Skeletal muscle cell (primary cell): Measurements from ENCODE around the gene LTB.
"Not testable (repeated sequence)": the region's sequence is repeated elsewhere in the genome, so short reads cannot be mapped to it uniquely, and the experiment has no call there.

Experiments used
- DNase-seq: peaks from one replicate; pipeline ENCODE4 v3.0.0-alpha.2; 2010; ENCODE audit warnings: low read depth
- H3K4me3 ChIP-seq: 2 replicates; pipeline ENCODE4 v1.5.1; 2011; ENCODE audit warnings: low read depth, mild to moderate bottlenecking, control low read depth, low read length, moderate library complexity

Gene LTB

DNA sequence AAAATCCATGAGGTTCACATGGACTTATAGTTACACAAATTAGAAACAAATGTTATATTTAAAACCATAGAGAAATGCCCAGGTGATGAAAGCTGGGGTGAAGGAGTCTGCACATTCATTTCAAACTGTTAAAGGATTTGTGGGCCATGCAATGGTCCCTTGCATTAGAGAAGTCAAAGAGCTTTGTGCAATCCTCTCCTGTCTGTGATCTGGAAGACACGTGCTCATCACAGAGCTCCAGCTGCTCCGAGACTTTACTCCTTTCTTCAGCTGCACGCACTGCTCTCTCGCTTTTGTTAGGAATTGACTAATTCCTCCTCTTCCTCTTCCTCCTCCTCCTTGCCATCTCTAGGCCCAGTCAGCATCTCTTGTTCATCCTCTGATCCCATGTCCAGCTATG is 28.7 kb upstream of the LTB start:
- no peak for DNase-seq
- H3K4me3 ChIP-seq = no peak overlapping the region

GRCh38 chr6:31609519-31610406 is 27.5 kb upstream of the LTB start:
- no peak overlapping the region for H3K4me3 ChIP-seq
- DNase-seq = no peak

- no peak for DNase-seq
Observed at GRCh38 chr6:31607317-31607716, 25.1 kb upstream of the LTB start.

GRCh38 chr6:31597006-31597405 is 14.8 kb upstream of the LTB start:
- DNase-seq = no peak
- no peak overlapping the region for H3K4me3 ChIP-seq

More at GRCh38 chr6:31607317-31607716, 25.1 kb upstream of the LTB start:
- H3K4me3 ChIP-seq = no peak overlapping the region

GRCh38 chr6:31592396-31592771 is 10.2 kb upstream of the LTB start:
- DNase-seq = no peak
- no peak overlapping the region for H3K4me3 ChIP-seq

DNA sequence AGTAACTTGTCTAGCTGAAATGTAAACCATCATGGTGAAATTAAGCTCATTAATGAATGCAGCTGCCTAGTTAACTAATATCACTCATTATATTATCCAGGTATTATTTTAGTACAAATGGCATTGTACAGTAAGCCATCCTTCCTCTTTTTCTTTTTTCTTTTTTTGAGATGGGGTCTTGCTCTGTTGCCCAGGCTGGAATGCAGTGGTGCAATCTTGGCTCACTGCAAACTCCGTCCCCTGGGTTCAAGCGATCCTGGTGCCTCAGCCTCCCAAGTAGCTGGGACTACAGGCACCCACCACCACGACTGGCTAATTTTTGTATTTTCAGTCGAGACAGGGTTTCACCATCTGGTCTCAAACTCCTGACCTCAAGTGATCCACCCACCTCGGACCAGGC is 8.5 kb upstream of the LTB start:
- H3K4me3 ChIP-seq, DNase-seq: not testable (repeated sequence)

- no peak for DNase-seq
- H3K4me3 ChIP-seq = no peak overlapping the region
Observed at GRCh38 chr6:31588871-31589650, 6.8 kb upstream of the LTB start.

DNA sequence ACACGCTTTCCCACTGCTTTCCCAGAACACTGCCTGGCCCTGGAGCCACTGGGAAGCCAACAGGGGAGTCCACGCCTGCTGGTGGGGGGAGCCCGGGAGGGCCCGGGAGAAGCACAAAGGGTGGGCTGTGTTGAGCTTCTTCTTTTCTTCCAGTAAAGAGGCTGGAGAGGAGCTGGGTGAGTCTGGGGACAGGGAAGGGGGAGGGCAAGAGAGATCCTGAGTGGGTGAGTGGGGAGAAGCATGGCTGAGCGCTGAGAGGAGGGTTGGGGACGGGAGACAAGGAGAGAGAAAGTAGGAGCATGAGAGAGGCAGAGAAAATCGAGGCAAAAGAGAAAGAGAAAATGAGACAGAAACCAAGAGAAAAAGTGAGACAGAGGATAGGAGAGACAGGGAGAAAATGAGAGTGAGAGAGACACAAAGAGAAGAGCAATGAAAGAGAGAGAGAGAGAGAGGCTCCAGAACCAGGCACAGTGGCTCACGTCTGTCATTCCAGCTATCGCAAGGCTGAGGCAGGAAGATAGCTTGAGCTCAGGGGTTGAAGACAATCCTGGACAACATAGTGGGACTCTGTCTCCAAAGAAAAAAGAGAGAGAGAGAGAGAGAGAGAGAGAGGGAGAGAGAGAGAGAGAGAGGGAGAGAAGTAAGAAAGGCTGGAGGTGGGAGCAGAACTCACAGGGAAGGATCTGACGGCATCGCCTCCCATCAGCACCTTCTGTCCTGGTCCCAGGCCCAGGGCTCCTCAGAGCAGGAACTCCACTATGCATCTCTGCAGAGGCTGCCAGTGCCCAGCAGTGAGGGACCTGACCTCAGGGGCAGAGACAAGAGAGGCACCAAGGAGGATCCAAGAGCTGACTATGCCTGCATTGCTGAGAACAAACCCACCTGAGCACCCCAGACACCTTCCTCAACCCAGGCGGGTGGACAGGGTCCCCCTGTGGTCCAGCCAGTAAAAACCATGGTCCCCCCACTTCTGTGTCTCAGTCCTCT is 5.9 kb upstream of the LTB start:
- no peak for DNase-seq
- no peak overlapping the region for H3K4me3 ChIP-seq

DNA sequence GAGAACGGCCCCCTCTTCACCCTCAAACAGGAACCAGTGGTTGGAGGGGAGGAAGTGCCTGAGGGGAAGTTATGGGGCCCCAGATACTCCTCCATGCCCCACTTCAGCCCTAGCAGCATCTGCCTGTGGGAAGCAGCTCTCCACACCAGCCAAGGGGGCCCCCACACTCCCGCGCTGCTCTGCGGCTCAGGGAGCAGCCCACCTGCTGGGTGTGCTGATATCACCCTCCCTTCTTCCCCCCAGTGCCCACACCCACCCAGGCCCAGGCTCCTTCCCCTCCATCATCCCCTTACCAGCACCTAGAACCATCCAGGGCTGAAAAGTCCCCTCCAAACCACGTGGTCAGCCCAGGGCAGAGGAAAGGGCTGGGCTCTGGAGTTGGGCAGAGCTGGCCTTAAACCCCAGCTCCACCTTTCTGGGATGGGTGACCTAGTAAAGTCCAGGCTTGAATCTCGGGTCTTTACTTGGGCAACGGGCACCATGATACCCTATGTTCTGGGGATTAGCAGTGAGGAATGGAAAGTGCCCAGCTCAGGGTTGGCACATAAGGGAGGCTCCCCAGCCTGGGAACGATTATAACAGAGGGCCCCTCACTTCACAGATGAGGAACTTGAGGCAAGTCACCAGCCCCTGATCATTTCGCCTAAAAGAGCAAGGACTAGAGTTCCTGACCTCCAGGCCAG is 4.5 kb upstream of the LTB start:
- H3K4me3 ChIP-seq = no peak overlapping the region
- DNase-seq = no peak

- no peak for DNase-seq
- H3K4me3 ChIP-seq = no peak within 1 kb of the TSS
Observed at GRCh38 chr6:31586008-31586407, 3.8 kb upstream of the LTB start, which contains the start of gene LST1. Gene LST1, plus strand, starts transcription at chr6:31586277. Its CDS starts 1,023 bp downstream, at chr6:31587300.

DNA sequence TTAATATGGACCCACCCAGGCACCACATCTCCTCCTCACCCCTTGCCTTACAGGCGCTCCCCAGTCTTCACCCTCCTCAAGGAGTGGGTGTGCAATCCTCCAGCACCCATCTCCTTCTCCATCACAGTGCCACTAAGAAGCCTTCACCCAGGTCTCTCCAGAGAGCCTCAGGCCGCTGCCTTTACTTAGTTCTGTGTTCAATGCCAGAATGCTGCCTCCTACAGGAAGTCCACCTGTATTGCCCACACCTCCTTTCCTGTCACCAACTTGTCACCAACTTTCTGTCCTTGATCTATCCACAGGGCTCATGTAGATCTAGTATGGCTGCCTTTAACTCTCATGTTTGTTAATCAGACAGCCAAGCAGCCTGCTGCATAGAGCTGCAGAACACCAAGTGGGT is 3.3 kb upstream of the LTB start:
- no peak overlapping the region for H3K4me3 ChIP-seq
- DNase-seq = no peak

DNA sequence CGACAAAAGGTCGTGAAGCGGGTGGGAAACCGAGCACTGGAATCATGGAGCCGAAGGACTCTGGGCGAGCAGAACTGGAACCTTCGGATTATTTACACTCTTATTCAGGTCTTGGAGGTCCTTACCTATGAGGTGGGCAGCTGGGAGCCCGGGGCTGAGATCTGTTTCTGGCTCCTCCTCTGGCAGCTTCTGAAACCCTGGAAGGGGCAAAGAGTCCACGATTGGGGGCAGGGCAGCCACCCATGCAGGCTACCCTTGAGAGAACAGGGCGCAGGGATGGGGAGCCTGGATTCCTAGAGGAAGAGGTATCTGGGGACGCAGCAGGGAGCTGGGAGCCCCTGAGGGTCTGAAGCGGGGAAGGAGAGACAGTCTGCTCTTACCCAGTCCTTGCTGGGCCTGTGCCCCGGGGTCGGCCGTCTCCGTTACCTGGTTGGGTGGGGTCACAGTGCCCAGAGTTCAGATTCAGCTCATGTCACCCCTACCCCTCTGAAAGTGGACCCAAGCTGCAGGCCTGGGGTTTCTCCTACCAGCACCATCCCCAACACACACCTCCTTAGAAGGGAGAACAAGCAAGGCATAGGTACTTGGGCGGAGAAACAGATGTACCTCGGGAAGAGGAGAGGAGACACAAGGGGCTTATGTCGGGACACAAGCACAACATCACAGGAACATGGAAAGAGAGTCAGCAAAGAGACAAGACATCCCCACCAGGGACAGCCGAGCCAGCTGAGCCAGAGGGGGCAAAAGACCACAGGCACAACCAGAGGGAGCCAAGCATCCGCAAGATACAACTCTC is 592 bp downstream of the LTB start:
- peak overlapping the region; percentile 85 for H3K4me3 ChIP-seq
- DNase-seq = no peak

DNA sequence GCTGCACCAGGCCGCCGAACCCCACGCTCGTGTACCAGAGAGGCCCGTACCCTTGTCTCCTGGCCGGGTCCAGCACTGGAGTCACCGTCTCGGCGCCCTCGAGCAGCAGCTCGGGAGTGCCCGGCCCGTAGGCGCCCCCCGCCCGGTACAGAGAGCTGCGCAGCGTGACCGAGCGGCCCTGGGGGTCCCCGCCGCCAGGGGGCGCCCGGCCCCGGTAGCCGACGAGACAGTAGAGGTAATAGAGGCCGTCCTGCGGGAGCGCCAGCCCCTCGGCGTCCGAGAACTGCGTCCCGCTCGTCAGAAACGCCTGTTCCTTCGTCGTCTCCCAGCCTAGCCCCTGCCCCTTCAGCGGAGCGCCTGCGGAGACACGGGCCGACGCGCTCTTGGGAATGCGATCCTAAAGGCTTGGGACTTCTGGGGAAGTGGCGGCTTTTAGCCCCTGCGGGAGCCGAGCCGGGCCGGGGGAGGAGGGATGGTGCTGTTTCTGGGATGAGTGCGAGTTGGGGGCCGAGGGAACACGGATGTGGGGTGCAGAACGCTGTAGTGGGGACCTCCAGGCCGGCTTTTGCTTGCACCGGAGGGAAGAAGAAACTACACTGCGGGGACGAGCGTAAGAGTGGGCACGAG is 1.3 kb downstream of the LTB start:
- no peak for DNase-seq
- peak overlapping the region; percentile 85 for H3K4me3 ChIP-seq

GRCh38 chr6:31580438-31580740 is 1.8 kb downstream of the LTB start:
- DNase-seq = no peak

GRCh38 chr6:31579546-31580437 is 2.4 kb downstream of the LTB start:
- H3K4me3 ChIP-seq = no peak overlapping the region

More at GRCh38 chr6:31580438-31580740, 1.8 kb downstream of the LTB start:
- H3K4me3 ChIP-seq = peak overlapping the region; percentile 85

GRCh38 chr6:31579119-31579505 is 3.1 kb downstream of the LTB start:
- H3K4me3 ChIP-seq = no peak overlapping the region
- DNase-seq = no peak

More at GRCh38 chr6:31579546-31580437, 2.4 kb downstream of the LTB start:
- DNase-seq = no peak
